ENCODE results near the gene ELOVL2.

DNA sequence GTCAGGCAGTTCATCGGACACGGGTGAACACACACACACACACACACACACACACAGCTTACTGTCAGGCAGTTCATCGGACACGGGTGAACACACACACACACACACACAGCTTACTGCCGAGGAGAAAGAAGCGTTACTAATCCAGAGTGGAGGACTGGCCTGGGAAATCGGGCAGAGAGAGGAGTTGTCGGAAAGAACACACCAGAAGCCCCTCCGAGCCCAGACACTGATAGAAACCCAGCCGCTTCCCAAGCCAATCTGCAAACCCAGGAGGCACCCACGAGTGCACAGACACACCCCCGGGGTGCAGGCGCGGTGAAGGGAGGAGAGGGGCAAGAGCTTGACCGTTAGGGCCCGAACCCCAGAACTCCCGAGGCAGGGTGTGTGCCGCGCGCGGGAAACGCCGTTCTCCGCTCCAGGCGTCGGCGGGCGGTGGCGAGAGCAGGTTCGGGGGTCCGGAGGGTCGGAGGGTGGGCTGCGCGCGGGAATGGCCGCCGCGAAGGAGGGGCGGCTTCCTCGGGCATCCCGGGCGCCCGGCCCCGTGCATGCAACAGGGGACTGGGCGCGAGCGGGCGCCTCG lies 636 bp downstream of the ELOVL2 start:
- TF ChIP-seq, protein P1, sequence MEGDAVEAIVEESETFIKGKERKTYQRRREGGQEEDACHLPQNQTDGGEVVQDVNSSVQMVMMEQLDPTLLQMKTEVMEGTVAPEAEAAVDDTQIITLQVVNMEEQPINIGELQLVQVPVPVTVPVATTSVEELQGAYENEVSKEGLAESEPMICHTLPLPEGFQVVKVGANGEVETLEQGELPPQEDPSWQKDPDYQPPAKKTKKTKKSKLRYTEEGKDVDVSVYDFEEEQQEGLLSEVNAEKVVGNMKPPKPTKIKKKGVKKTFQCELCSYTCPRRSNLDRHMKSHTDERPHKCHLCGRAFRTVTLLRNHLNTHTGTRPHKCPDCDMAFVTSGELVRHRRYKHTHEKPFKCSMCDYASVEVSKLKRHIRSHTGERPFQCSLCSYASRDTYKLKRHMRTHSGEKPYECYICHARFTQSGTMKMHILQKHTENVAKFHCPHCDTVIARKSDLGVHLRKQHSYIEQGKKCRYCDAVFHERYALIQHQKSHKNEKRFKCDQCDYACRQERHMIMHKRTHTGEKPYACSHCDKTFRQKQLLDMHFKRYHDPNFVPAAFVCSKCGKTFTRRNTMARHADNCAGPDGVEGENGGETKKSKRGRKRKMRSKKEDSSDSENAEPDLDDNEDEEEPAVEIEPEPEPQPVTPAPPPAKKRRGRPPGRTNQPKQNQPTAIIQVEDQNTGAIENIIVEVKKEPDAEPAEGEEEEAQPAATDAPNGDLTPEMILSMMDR (IDR thresholded peaks at IDR 0.05): no peak
- no peak for TF ChIP-seq POLR2A (IDR thresholded peaks at IDR 0.05)
